Measurements from ENCODE around the gene PRKCA. TPM values are rescaled to one million over a fixed set of nuclear protein-coding genes. Genes with fewer than 3 reads are reported as not detected.

PRKCA gene
- total and polyA plus RNA-seq, 10 of the 15 experiments (the other 5 are each of a cell fraction or from before 2014, with no cell fraction given), result 0.11 to 14.6 (median 0.72) TPM

- H3K79me2 ChIP-seq (ENCODE audit: control insufficient read depth, insufficient read depth, low read length), result no peaks in the 10 kb centered on the region
- DNase-seq (ENCODE audit: low read depth, low spot score), result no peak
- H3K9me3 ChIP-seq (replicated peaks; ENCODE audit: control insufficient read depth, insufficient read depth, low read length), result no peaks in the 10 kb centered on the region
- TF ChIP-seq ETV6 (conservative IDR thresholded peaks at IDR 0.05 in 1 of 2, IDR thresholded peaks at IDR 0.05 in 1 of 2; ENCODE audit: borderline replicate concordance in 1 of 2, low read depth in 1 of 2) (no peak), PRDM15 (CRISPR knock-in tag; IDR thresholded peaks at IDR 0.05) (no peak), CHD1 (IDR thresholded peaks at IDR 0.05; ENCODE audit: low read depth, low read length) (no peak), E2F4 (IDR thresholded peaks at IDR 0.05; ENCODE audit: low read depth, low read length) (no peak), ZNF24 (IDR thresholded peaks at IDR 0.05) (no peak), POU2F2 (IDR thresholded peaks at IDR 0.05; ENCODE audit: borderline replicate concordance, low read depth, low read length) (no peak)
- ChIA-PET POLR2A (no interaction called here), CTCF (interaction anchor here (0.5 kb wide), 1 partner anchor 11 kb away, joined by 3 read pairs; no protein-coding TSS in a partner anchor), RAD21 (ENCODE audit: unreplicated experiment) (interaction anchor here (0.7 kb wide), 1 partner anchor 66 kb away, joined by 3 read pairs; no protein-coding TSS in a partner anchor), SMC1A (ENCODE audit: uncharacterized antibody, unreplicated experiment) (interaction anchor here (1.1 to 1.5 kb wide), 2 partner anchors 17 to 20 kb away, joined by 3 read pairs; no protein-coding TSS in a partner anchor)
- H3K4me3 ChIP-seq, result no peak overlapping the region
- H3K27me3 ChIP-seq (replicated peaks in 1 of 2; ENCODE audit: control insufficient read depth in 2 of 2, insufficient read depth in 2 of 2, low read length in 1 of 2), result no peaks in the 10 kb centered on the region
- intact Hi-C loops (cut with micrococcal nuclease; ENCODE audit: unreplicated experiment) (no loop called here), in situ Hi-C loops (cut with MboI) (no loop called here)
- FAIRE-seq, result no peak
- no peak overlapping the region for H3K4me2 ChIP-seq (ENCODE audit: control insufficient read depth, insufficient read depth)
- no peak overlapping the region for H3K9ac ChIP-seq (ENCODE audit: control insufficient read depth, insufficient read depth, low read length)
- no peaks in the 10 kb centered on the region for H3K4me1 ChIP-seq (ENCODE audit: control insufficient read depth, insufficient read depth, low read length)
- H3K36me3 ChIP-seq (ENCODE audit: control insufficient read depth in 2 of 2, insufficient read depth in 2 of 2, low read length in 1 of 2), result no peaks in the 10 kb centered on the region
- H3K27ac ChIP-seq (ENCODE audit: control insufficient read depth, insufficient read depth), result no peak overlapping the region
- no peak for ATAC-seq
- 40% methylated on average over 6 of the region's 6 CpGs for WGBS (ENCODE audit: insufficient coverage, insufficient replicate concordance, low lambda C conversion rate, missing lambda C conversion rate)
- BruUV-seq (replicated peaks), result no TSS peak
- H4K20me1 ChIP-seq (ENCODE audit: control insufficient read depth, insufficient read depth), result no peaks in the 10 kb centered on the region
- no peak overlapping the region for H2AFZ ChIP-seq (ENCODE audit: control insufficient read depth, low read depth, low read length)
Measured at GRCh38 chr17:66337268-66337667, 34.9 kb downstream of the PRKCA start.

Measured in GM12878 (cell line).